ENCODE results near the gene H1-8. TPM values are rescaled to one million over a fixed set of nuclear protein-coding genes. Genes with fewer than 3 reads are reported as not detected.

The H1-8 gene
- total RNA-seq, 1 experiment from 2014 or later = not detected

GRCh38 chr3:129549805-129550204, 6.8 kb downstream of the H1-8 start:
- no peak for TF ChIP-seq REST (IDR thresholded peaks at IDR 0.05; ENCODE audit: low read depth)
- TF ChIP-seq CTCF (IDR thresholded peaks at IDR 0.05 in 2 of 3, conservative IDR thresholded peaks at IDR 0.05 in 1 of 3; ENCODE audit: borderline replicate concordance in 1 of 3, insufficient read depth in 1 of 3, low read depth in 2 of 3, low read length in 2 of 3) = no peak
- TF ChIP-seq YY1 (IDR thresholded peaks at IDR 0.05; ENCODE audit: extremely low read depth, insufficient replicate concordance, low read depth, low read length) = no peak
- TF ChIP-seq SIN3A (IDR thresholded peaks at IDR 0.05; ENCODE audit: low read depth) = no peak
- TF ChIP-seq SP1 (IDR thresholded peaks at IDR 0.05; ENCODE audit: low read depth) = no peak
- TF ChIP-seq ZBTB33 (IDR thresholded peaks at IDR 0.05; ENCODE audit: extremely low read depth, insufficient replicate concordance, low read length) = no peak
- TF ChIP-seq JUND (IDR thresholded peaks at IDR 0.05) = no peak
- TF ChIP-seq RAD21 (IDR thresholded peaks at IDR 0.05; ENCODE audit: low read depth) = no peak
- no peak for TF ChIP-seq FOSL1 (IDR thresholded peaks at IDR 0.05; ENCODE audit: low read depth)
- no peak for TF ChIP-seq TCF7L2 (IDR thresholded peaks at IDR 0.05; ENCODE audit: borderline replicate concordance, extremely low read depth, insufficient read depth, insufficient read length)
- no peak for TF ChIP-seq POLR2AphosphoS5 (IDR thresholded peaks at IDR 0.05; ENCODE audit: low read depth, low read length)
- TF ChIP-seq ELF1 (IDR thresholded peaks at IDR 0.05; ENCODE audit: borderline replicate concordance, low read depth) = no peak
- no peak for TF ChIP-seq EGR1 (IDR thresholded peaks at IDR 0.05; ENCODE audit: low read depth)
- TF ChIP-seq EZH2 (IDR thresholded peaks at IDR 0.05) = no peak
- TF ChIP-seq CBX3 (IDR thresholded peaks at IDR 0.05; ENCODE audit: low read depth) = no peak
- no peak for TF ChIP-seq SRF (IDR thresholded peaks at IDR 0.05; ENCODE audit: low read depth)
- TF ChIP-seq MAX (IDR thresholded peaks at IDR 0.05) = no peak
- DNase-seq (ENCODE audit: low read depth, low spot score) (no peak), ATAC-seq (no peak)
- no peak overlapping the region for H3K4me2 ChIP-seq (ENCODE audit: low read length)
- H3K27ac ChIP-seq (ENCODE audit: low read depth, low read length) = no peak overlapping the region
- ChIA-PET POLR2A (no interaction called here), CTCF (no interaction called here), RAD21 (ENCODE audit: low non-redundant PET in 1 of 2, low total read pairs in 2 of 2, uncharacterized antibody in 2 of 2, unreplicated experiment in 2 of 2) (no interaction called here)
- no peaks in the 10 kb centered on the region for H3K79me2 ChIP-seq (ENCODE audit: insufficient read depth, low read length)
- no TSS peak for BruUV-seq (replicated peaks)
- H3K4me1 ChIP-seq (ENCODE audit: control insufficient read depth in 1 of 2, insufficient read depth in 2 of 2, low read length in 2 of 2) = peaks cover 0 to 6% of the 10 kb centered on the region in 2 experiments; a peak in 1 of 4 replicates
- no peak overlapping the region for H2AFZ ChIP-seq (ENCODE audit: low read depth, low read length, poor library complexity, severe bottlenecking)
- H4K20me1 ChIP-seq (ENCODE audit: insufficient read depth) = no peaks in the 10 kb centered on the region
- H3K4me3 ChIP-seq (replicated peaks in 1 of 2; ENCODE audit: low read depth in 1 of 2, low read length in 2 of 2) = no peak overlapping the region
- no peaks in the 10 kb centered on the region for H3K36me3 ChIP-seq (ENCODE audit: control insufficient read depth in 1 of 2, insufficient read depth in 2 of 2, low read length in 2 of 2)
- no peaks in the 10 kb centered on the region for H3K27me3 ChIP-seq (ENCODE audit: insufficient read depth, low read length)
- H3K9me3 ChIP-seq (ENCODE audit: control insufficient read depth in 1 of 2, insufficient read depth in 1 of 2, low read depth in 1 of 2, low read length in 2 of 2) = no peaks in the 10 kb centered on the region
- intact Hi-C loops (cut with micrococcal nuclease) = no loop called here
- no peaks in the 10 kb centered on the region for H3K9me2 ChIP-seq (ENCODE audit: insufficient read depth)
- no peak overlapping the region for H3K9ac ChIP-seq (ENCODE audit: low read length)
